NAMALWA (cell line): Measurements from ENCODE around the gene ADAMTS6.
"Not testable (repeated sequence)": the region's sequence is repeated elsewhere in the genome, so short reads cannot be mapped to it uniquely, and the experiment has no call there.

Experiments used
- DNase-seq: peaks from one replicate; pipeline ENCODE4 v3.0.0-alpha.2; 2015; ENCODE audit warnings: low spot score

Gene ADAMTS6

GRCh38 chr5:65364907-65365306 is 116.8 kb downstream of the ADAMTS6 start:
- DNase-seq, result no peak

DNA sequence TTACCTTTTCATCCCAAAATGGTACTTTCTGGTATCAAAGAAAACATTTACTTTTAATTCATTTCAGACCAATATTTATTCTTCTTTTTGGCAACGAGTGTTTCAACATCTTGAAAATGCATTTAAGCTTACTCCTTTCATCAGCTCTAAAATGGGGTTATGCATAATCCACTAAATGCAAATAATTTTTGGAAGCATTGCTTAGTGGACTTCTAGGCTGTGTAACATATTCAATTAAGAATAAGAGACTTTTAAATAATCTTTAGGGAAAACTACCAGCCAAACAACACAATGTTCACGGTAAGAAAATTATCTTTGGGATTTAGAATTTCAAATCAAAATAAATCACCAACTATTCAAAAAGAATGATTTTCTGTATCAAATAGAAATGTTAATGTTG is 118.2 kb downstream of the ADAMTS6 start:
- DNase-seq, result no peak

DNA sequence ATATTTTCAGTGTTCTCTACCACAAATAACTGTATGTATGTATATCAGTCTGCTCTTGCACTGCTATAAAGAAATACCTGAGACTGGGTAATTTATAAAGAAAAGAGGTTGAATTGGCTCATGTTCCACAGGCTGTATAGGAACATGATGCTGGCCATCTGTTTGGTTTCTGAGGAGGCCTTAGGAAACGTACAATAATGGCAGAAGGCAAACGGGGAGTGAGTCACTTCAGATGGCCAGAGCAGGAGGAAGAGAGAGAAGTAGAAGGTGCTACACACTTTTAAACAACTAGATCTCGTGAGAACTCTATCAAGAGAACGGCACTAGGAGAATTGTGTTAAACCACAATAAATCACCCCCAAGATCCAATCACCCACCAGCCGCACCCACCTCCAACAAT is 121.7 kb downstream of the ADAMTS6 start:
- no peak for DNase-seq

GRCh38 chr5:65359569-65359968 is 122.2 kb downstream of the ADAMTS6 start:
- no peak for DNase-seq

GRCh38 chr5:65356274-65356673 is 125.4 kb downstream of the ADAMTS6 start:
- no peak for DNase-seq

DNA sequence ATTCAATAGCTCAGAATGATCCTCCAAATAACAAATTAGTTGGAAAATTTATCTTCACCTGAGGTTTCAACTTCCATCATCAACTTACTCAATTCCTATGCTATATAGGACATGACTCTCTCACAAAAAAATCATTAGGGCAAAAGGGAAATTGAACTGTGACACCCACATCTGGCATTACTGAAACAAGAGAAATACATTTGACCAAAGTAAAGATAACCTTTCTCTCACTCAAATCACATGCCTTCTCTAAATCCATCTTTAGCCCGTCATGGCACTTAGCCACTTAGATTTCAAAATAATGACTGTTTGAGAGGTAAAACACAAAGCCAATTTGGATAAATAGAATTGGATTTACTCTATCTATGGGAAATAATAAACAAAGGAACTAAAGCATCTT is 126.4 kb downstream of the ADAMTS6 start:
- no peak for DNase-seq

DNA sequence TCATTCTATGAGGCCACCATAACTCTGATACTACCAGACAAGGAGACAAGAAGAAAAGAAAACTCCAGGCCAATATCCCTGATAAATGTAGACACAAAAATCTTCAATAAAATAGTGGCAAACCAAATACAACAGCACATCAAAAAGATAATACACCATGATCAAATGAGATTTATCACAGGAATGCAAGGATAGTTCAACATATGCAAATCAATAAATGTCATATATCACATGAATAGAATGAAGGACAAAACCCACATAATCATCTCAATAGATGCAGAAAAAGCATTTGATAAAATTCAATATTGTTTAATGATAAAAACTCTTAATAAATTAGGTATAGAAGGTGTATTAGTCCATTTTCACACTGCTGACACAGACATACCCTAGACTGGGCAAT is 139.9 kb downstream of the ADAMTS6 start:
- DNase-seq, result no peak

- DNase-seq, result no peak
Observed at GRCh38 chr5:65338606-65339151, 143.0 kb downstream of the ADAMTS6 start.

- no peak for DNase-seq
Observed at GRCh38 chr5:65334077-65334476, 147.6 kb downstream of the ADAMTS6 start.

GRCh38 chr5:65332591-65332990 is 149.1 kb downstream of the ADAMTS6 start:
- no peak for DNase-seq

GRCh38 chr5:65329266-65329665 is 152.5 kb downstream of the ADAMTS6 start:
- no peak for DNase-seq

DNA sequence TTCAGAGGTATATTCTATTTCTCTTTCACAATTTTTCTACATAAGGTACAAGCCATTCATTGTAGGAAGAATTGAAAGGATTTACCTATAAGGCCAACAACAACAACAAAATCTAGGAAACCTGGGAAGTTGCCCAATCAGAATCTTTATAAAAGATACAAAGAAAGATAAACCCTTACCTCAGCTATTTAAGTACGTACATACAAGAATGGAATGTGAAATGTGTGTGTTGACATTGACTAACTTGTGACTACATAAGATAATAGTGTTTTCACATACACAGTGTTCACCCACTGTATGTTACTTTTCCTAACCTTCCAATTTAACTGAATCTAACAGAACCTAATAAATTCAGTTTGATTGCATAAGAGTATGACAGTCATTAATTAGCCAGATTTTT is 154.1 kb downstream of the ADAMTS6 start:
- DNase-seq, result no peak

DNA sequence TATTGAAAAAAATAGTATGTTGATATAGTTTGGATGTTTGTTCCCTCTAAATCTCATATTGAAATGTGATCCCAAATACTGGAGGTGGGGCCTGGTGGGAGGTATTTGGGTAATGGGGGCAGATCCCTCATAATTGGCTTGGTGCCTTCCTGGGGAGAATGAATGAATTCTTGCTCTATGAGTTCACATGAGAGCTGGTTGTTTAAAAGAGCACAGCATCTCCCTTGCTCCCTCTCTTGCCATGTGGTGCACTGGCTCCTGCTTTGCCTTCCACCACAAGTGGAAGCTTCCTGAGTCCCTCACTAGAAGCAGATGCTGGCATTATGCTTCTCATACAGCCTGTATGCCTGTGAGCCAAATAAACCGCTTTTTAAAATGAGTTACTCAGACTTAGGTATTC is 154.8 kb downstream of the ADAMTS6 start:
- no peak for DNase-seq

- DNase-seq, result no peak
Observed at GRCh38 chr5:65324226-65324625, 157.5 kb downstream of the ADAMTS6 start.

DNA sequence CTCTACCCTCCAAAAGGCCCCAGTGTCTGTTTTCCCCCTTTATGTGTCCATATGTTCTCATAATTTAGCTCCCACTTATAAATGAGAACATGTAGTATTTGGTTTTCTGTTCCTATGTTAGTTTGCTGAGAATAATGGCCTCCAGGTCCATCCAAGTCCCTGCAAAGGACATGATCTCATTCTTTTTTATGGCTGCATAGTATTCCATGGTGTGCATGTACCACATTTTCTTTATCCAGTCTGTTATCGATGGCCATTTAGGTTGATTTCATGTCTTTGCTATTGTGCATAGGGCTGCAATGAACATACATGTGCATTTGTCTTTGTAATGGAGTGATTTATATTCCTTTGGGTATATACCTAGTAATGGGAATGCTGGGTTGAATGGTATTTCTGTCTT is 161.0 kb downstream of the ADAMTS6 start:
- not testable (repeated sequence) for DNase-seq

GRCh38 chr5:65320250-65320649 is 161.5 kb downstream of the ADAMTS6 start:
- DNase-seq, result no peak

GRCh38 chr5:65307931-65308330 is 173.8 kb downstream of the ADAMTS6 start:
- no peak for DNase-seq

DNA sequence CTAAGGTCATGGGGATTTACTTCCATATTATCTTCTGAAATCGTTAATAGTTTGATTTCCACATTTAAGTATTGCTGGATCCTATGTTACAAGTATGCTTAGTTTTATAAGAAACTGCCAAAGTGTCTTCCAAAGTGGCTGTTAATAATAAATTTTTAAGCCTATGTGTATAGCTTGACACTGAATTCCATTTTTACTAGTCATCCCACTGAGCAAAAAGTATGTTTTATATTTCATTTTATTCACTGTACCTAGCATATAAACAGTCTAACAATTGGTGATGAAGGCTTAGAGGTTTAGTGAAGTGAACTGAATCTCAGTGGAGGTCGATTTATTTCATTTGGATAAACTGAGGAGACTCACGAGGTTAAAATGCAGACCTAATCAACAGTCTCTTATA is 174.6 kb downstream of the ADAMTS6 start:
- DNase-seq, result no peak

DNA sequence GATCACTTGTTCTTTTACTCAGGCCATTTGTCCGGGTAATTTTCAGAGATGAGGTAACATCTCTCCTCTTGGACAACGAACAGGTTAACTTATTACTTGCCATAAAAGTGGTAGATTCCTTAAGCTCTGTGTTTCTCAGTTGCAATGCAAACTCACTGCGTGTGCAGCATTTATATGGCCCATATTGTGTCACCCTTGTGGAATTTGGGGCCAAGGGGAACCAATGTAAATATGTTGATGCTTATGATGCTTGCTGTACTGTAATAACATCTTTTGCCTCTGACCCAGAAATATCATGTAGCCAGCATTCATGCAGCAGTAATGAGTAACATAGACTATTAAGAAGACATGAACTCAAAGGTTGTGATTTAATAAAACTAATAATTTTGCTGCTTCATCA is 175.8 kb downstream of the ADAMTS6 start:
- DNase-seq, result no peak

- DNase-seq, result no peak
Observed at GRCh38 chr5:65299861-65300260, 181.9 kb downstream of the ADAMTS6 start.

DNA sequence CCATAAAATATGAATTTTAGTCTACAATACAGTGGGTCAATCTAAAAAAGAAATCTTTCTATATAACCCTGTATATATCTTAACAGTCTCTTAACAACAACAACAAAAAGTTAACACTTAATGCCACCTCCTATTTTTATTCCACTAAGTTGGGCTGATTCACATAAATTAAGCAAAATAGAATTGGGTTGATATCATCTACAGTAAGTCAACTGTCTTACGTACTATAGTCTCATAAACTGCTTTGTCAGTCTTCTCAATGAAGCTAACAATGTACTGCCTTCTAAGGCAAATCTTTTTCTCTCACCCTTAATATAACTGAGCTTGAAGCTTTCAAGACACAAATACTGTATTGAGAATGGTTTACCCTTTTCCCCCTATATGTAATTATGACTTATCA is 185.7 kb downstream of the ADAMTS6 start:
- no peak for DNase-seq

DNA sequence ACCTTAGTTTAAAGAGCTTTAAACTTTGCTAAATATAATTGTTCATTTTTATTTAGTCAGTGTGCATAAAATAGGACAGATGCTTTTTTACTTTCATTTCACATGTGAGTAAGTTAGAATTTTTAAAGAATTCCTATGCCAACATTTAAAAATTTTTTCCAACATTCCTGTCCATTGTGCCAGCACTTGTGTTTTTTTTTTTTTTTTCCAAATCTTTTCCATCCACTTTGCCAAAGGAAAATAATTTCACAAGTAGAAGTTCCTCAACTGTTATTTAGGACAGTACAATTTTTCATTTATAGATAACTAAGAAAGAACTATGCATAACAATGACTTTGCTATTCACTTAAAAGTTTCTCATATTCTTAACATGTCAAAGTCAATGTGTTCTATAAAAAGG is 189.5 kb downstream of the ADAMTS6 start:
- DNase-seq, result no peak

DNA sequence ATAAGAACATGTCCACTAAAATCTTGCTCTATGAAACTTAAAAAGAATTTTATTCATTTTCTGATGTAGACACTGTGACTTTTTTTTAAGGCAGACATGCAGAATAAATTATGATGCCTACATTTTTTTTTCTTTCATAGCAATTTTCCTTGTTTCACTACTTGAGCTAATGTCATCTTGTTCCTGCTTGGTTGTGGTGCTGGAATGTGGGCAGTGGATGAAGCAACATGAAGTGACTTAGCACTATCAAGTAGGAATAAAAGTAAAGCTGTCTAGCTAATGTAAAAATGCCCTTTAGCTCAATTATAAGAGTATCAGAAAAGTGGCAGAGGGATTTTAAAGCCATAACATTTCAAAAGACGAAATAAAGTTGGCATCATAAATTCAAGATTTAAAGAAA is 191.0 kb downstream of the ADAMTS6 start:
- no peak for DNase-seq

GRCh38 chr5:65288657-65289056 is 193.1 kb downstream of the ADAMTS6 start:
- DNase-seq, result no peak

DNA sequence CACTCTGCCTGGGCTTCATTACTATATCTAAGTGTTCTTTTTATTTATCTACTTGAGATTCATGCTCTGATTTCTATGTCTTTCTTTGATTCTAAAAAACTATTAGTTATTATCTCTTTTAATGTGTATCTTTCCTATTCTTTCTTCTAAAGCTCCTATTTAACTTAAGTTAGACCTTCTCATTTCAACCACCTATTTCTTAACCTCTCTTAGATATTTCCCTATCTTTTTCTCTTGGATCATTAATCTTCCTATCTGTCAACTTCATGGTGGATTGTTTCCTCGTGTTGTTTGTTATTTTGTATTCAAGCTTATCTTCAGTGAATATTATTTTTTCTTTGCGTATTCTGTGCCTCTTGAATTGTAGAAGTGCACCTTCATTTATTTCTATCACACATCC is 202.1 kb downstream of the ADAMTS6 start:
- no peak for DNase-seq
